Ascending aorta (tissue), 2 donors: ENCODE results near the gene VMAC. TPM values are rescaled to one million over a fixed set of nuclear protein-coding genes. Genes with fewer than 3 reads are reported as not detected.
A peak's percentile ranks its signal among the peaks of the same experiment; 100 is the strongest.

Experiments used
- DNase-seq, 2 donors: peaks; one replicate each; pipeline ENCODE4 v3.0.0-alpha.2; 2019; ENCODE audit warnings: low spot score in 2 of 2
- H3K27ac ChIP-seq, 2 donors: fragments of 200-600 bp; sonication (generic); one replicate each; pipeline ENCODE4 v1.5.1; 2016 to 2017; ENCODE audit warnings: mild to moderate bottlenecking in 1 of 2
- H3K27me3 ChIP-seq: fragments of 200-600 bp; sonication (generic); one replicate; pipeline ENCODE4 v1.5.1; 2017
- H3K36me3 ChIP-seq, 2 donors: fragments of 200-600 bp; sonication (generic); one replicate each; pipeline ENCODE4 v1.5.1; 2016
- H3K4me1 ChIP-seq, 2 donors: fragments of 200-600 bp; sonication (generic); one replicate each; pipeline ENCODE4 v1.5.1; 2016 to 2017; ENCODE audit warnings: mild to moderate bottlenecking in 1 of 2
- H3K4me3 ChIP-seq, 2 donors: fragments of 200-600 bp; sonication (generic); one replicate each; pipeline ENCODE4 v1.5.1; 2016 to 2017; ENCODE audit warnings: mild to moderate bottlenecking in 1 of 2
- H3K9me3 ChIP-seq, 2 donors: fragments of 200-600 bp; sonication (generic); one replicate each; pipeline ENCODE4 v1.5.1; 2016
- CTCF ChIP-seq, 3 experiments: fragments of 200-600 bp in 2 of 3; fragments of 450-650 bp in 1 of 3; sonication (generic) in 2 of 3; IDR thresholded peaks; one replicate each; pipeline ENCODE4 v1.5.1; 2016 to 2019; ENCODE audit warnings: antibody characterized with exemption in 3 of 3, mild to moderate bottlenecking in 1 of 3, moderate library complexity in 1 of 3
- intact Hi-C: fragments of 100-400 bp; cut with DNase I; formaldehyde crosslinking; loops from one replicate; pipeline ENCODE4 v1.15.1; 2023
- total RNA-seq: library from RNA; depleted of rRNA; stranded (reverse); fragments of >200 nt; gene quantifications from one replicate; pipeline ENCODE4 v1.1.0, GENCODE V29; 2016

VMAC gene
- total RNA-seq, 1 donor from 2014 or later, result 15.2 TPM

GRCh38 chr19:5914946-5915781 lies 10.5 kb downstream of the VMAC start:
- H3K27me3 ChIP-seq, result no peaks in the 10 kb centered on the region
- H3K4me3 ChIP-seq, result no peak overlapping the region
- no peak for TF ChIP-seq CTCF (IDR thresholded peaks at IDR 0.05)
- intact Hi-C loops, result no loop called here
- no peak for DNase-seq
- no peaks in the 10 kb centered on the region for H3K9me3 ChIP-seq
- peaks cover 0 to 4% of the 10 kb centered on the region in 2 donors for H3K4me1 ChIP-seq
- no peak overlapping the region for H3K27ac ChIP-seq
- peaks cover 48 to 59% of the 10 kb centered on the region in 2 donors for H3K36me3 ChIP-seq

GRCh38 chr19:5915782-5916165 lies 11.1 kb downstream of the VMAC start:
- H3K4me1 ChIP-seq, result peaks cover 0 to 4% of the 10 kb centered on the region in 2 donors
- intact Hi-C loops, result no loop called here
- no peak overlapping the region for H3K27ac ChIP-seq
- H3K4me3 ChIP-seq, result no peak overlapping the region
- peaks cover 49 to 65% of the 10 kb centered on the region in 2 donors for H3K36me3 ChIP-seq
- DNase-seq, result no peak
- TF ChIP-seq CTCF (IDR thresholded peaks at IDR 0.05), result no peak
- H3K27me3 ChIP-seq, result no peaks in the 10 kb centered on the region
- no peaks in the 10 kb centered on the region for H3K9me3 ChIP-seq

- intact Hi-C loops, result no loop called here
- H3K36me3 ChIP-seq, result peaks cover 51 to 70% of the 10 kb centered on the region in 2 donors
- H3K9me3 ChIP-seq, result no peaks in the 10 kb centered on the region
- H3K27me3 ChIP-seq, result no peaks in the 10 kb centered on the region
- H3K4me3 ChIP-seq, result no peak overlapping the region
- no peak for TF ChIP-seq CTCF (IDR thresholded peaks at IDR 0.05)
- peak overlapping the region; percentile 6 to 8 for H3K27ac ChIP-seq
- DNase-seq, result no peak
- H3K4me1 ChIP-seq, result peaks cover 0 to 4% of the 10 kb centered on the region in 2 donors
Measured at GRCh38 chr19:5916181-5916708, 11.6 kb downstream of the VMAC start.

GRCh38 chr19:5917431-5918107 lies 12.9 kb downstream of the VMAC start:
- no peak overlapping the region for H3K4me3 ChIP-seq
- intact Hi-C loops, result no loop called here
- DNase-seq, result no peak
- H3K27ac ChIP-seq, result no peak overlapping the region
- TF ChIP-seq CTCF (IDR thresholded peaks at IDR 0.05), result no peak
- no peaks in the 10 kb centered on the region for H3K27me3 ChIP-seq
- H3K9me3 ChIP-seq, result no peaks in the 10 kb centered on the region
- H3K36me3 ChIP-seq, result peaks cover 64 to 80% of the 10 kb centered on the region in 2 donors
- H3K4me1 ChIP-seq, result peaks cover 0 to 4% of the 10 kb centered on the region in 2 donors

GRCh38 chr19:5918463-5919079 lies 13.9 kb downstream of the VMAC start:
- Histone ChIP-seq H3K27ac (no peak overlapping the region), H3K4me1 (peaks cover 0 to 4% of the 10 kb centered on the region in 2 donors), H3K9me3 (no peaks in the 10 kb centered on the region), H3K36me3 (peaks cover 74 to 89% of the 10 kb centered on the region in 2 donors), H3K27me3 (no peaks in the 10 kb centered on the region), H3K4me3 (no peak overlapping the region)
- no peak for TF ChIP-seq CTCF (IDR thresholded peaks at IDR 0.05)
- DNase-seq, result no peak
- intact Hi-C loops, result no loop called here
